ENCODE measurements around the gene FRMD3. TPM values are rescaled to one million over a fixed set of nuclear protein-coding genes. Genes with fewer than 3 reads are reported as not detected.

FRMD3 gene
- total RNA-seq, 1 donor from 2014 or later: 1.9 TPM

- no peak overlapping the region for H3K4me2 ChIP-seq
- H2AFZ ChIP-seq (replicated peaks): no peak overlapping the region
- H3K9me3 ChIP-seq (ENCODE audit: low read depth): no peaks in the 10 kb centered on the region
- H3K79me2 ChIP-seq (ENCODE audit: low read depth): no peaks in the 10 kb centered on the region
- no peak for DNase-seq (ENCODE audit: low spot score)
- H3K27me3 ChIP-seq: no peaks in the 10 kb centered on the region
- Mint-ChIP-seq H3K4me1 (no peaks in the 10 kb centered on the region), H3K9me3 (peaks cover 10% of the 10 kb centered on the region), H3K27me3 (ENCODE audit: insufficient read depth, low read depth) (no peaks in the 10 kb centered on the region), H3K36me3 (no peaks in the 10 kb centered on the region), H3K27ac (no peak overlapping the region), H3K4me3 (no peak overlapping the region)
- TF ChIP-seq CTCF (IDR thresholded peaks at IDR 0.05) (no peak), EZH2phosphoT487 (IDR thresholded peaks at IDR 0.05) (no peak), EZH2 (IDR thresholded peaks at IDR 0.05) (no peak)
- H3K4me1 ChIP-seq: no peaks in the 10 kb centered on the region
- H3K27ac ChIP-seq: no peak overlapping the region
- no peaks in the 10 kb centered on the region for H3F3A ChIP-seq (ENCODE audit: low read depth)
- no peak overlapping the region for H3K4me3 ChIP-seq
- no peaks in the 10 kb centered on the region for H3K36me3 ChIP-seq
- H3K9ac ChIP-seq: no peak overlapping the region
- no peaks in the 10 kb centered on the region for H4K20me1 ChIP-seq (ENCODE audit: low read depth)
Observed at GRCh38 chr9:83570359-83570758, 32.2 kb upstream of the FRMD3 start.

- Histone ChIP-seq H3K9ac (no peak overlapping the region), H2AFZ (replicated peaks) (no peak overlapping the region), H3K4me2 (no peak overlapping the region), H3K27ac (no peak overlapping the region), H3K4me1 (no peaks in the 10 kb centered on the region), H3K9me3 (ENCODE audit: low read depth) (no peaks in the 10 kb centered on the region), H3F3A (ENCODE audit: low read depth) (no peaks in the 10 kb centered on the region), H4K20me1 (ENCODE audit: low read depth) (no peaks in the 10 kb centered on the region), H3K36me3 (no peaks in the 10 kb centered on the region), H3K4me3 (no peak overlapping the region), H3K27me3 (no peaks in the 10 kb centered on the region), H3K79me2 (ENCODE audit: low read depth) (no peaks in the 10 kb centered on the region)
- TF ChIP-seq EZH2 (IDR thresholded peaks at IDR 0.05): no peak
- TF ChIP-seq EZH2phosphoT487 (IDR thresholded peaks at IDR 0.05): no peak
- no peak for TF ChIP-seq CTCF (IDR thresholded peaks at IDR 0.05)
- Mint-ChIP-seq H3K4me1 (no peaks in the 10 kb centered on the region), H3K27me3 (ENCODE audit: insufficient read depth, low read depth) (no peaks in the 10 kb centered on the region), H3K4me3 (no peak overlapping the region), H3K36me3 (no peaks in the 10 kb centered on the region), H3K9me3 (peaks cover 10% of the 10 kb centered on the region), H3K27ac (no peak overlapping the region)
- no peak for DNase-seq (ENCODE audit: low spot score)
Observed at GRCh38 chr9:83569326-83569725, 31.1 kb upstream of the FRMD3 start.

GRCh38 chr9:83563360-83563759 lies 25.2 kb upstream of the FRMD3 start:
- no peak overlapping the region for H3K9ac ChIP-seq
- H2AFZ ChIP-seq (replicated peaks): no peak overlapping the region
- TF ChIP-seq EZH2phosphoT487 (IDR thresholded peaks at IDR 0.05) (no peak), EZH2 (IDR thresholded peaks at IDR 0.05) (no peak), CTCF (IDR thresholded peaks at IDR 0.05) (no peak)
- no peaks in the 10 kb centered on the region for H3F3A ChIP-seq (ENCODE audit: low read depth)
- no peak overlapping the region for H3K27ac Mint-ChIP-seq
- H3K36me3 Mint-ChIP-seq: no peaks in the 10 kb centered on the region
- H3K79me2 ChIP-seq (ENCODE audit: low read depth): no peaks in the 10 kb centered on the region
- no peak overlapping the region for H3K4me3 ChIP-seq
- H3K4me1 Mint-ChIP-seq: no peaks in the 10 kb centered on the region
- H3K4me1 ChIP-seq: no peaks in the 10 kb centered on the region
- no peaks in the 10 kb centered on the region for H3K27me3 ChIP-seq
- H4K20me1 ChIP-seq (ENCODE audit: low read depth): no peaks in the 10 kb centered on the region
- peaks cover 10% of the 10 kb centered on the region for H3K9me3 Mint-ChIP-seq
- no peak overlapping the region for H3K4me2 ChIP-seq
- H3K9me3 ChIP-seq (ENCODE audit: low read depth): no peaks in the 10 kb centered on the region
- no peaks in the 10 kb centered on the region for H3K36me3 ChIP-seq
- H3K27me3 Mint-ChIP-seq (ENCODE audit: insufficient read depth, low read depth): no peaks in the 10 kb centered on the region
- no peak overlapping the region for H3K27ac ChIP-seq
- no peak overlapping the region for H3K4me3 Mint-ChIP-seq
- DNase-seq (ENCODE audit: low spot score): no peak
